Measurements from ENCODE around the gene NDUFB10.

Gene NDUFB10

DNA sequence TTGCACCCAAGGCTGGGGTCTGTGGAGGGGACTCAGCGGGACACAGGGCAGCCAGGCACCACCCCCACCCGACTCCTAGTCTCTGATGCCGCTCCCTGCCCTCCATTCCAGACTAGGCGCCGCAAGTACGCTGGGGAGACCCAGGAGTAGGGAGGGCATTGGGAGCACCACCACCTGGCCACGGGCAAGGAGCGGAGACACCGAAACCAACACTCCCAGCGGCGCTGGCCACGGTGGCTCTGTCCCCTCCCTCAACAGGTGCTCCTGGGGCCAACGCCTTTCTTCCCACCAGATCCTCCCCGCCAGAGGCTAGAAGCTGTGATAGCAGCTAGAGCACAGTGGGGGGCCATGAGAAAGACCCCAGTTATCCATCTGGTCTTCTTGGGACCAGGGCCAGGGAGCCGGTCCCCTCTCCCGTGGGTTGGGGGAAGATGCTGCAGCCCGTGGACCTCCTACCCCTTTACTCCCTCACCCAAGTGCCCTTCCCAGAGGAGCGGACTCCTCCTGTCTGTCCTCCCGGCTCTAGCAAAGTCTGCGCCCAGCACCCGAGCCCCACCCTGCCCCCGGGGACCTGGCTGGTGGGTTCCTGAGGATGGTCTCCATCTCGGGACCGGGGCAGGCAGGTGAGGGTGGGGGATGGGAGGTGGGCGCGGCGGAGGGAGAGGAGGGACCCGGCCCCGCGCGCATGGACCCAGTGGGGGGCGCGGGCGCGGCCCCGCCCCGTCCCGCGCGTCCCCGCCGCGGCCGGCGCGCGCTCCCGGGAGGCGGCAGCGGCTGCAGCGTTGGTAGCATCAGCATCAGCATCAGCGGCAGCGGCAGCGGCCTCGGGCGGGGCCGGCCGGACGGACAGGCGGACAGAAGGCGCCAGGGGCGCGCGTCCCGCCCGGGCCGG, 30.1 kb downstream of the NDUFB10 start, which contains the start of gene SYNGR3:
Gene SYNGR3 (plus strand): TSS at position 762 of the 892 bp plus-strand sequence. CDS start 133 bp downstream, outside the sequence.
- peak; percentile 19 for DNase-seq

DNA sequence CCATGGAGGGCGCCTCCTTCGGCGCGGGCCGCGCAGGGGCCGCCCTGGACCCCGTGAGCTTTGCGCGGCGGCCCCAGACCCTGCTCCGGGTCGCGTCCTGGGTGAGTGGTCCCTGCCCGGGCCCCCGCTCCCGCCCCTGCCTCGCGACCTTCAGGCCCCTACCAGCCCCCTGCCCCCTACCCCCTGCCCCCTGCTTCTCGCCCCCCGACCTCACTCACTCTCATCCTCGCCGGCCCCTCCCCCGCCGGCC, 30.7 kb downstream of the NDUFB10 start:
- no peak for DNase-seq

DNA sequence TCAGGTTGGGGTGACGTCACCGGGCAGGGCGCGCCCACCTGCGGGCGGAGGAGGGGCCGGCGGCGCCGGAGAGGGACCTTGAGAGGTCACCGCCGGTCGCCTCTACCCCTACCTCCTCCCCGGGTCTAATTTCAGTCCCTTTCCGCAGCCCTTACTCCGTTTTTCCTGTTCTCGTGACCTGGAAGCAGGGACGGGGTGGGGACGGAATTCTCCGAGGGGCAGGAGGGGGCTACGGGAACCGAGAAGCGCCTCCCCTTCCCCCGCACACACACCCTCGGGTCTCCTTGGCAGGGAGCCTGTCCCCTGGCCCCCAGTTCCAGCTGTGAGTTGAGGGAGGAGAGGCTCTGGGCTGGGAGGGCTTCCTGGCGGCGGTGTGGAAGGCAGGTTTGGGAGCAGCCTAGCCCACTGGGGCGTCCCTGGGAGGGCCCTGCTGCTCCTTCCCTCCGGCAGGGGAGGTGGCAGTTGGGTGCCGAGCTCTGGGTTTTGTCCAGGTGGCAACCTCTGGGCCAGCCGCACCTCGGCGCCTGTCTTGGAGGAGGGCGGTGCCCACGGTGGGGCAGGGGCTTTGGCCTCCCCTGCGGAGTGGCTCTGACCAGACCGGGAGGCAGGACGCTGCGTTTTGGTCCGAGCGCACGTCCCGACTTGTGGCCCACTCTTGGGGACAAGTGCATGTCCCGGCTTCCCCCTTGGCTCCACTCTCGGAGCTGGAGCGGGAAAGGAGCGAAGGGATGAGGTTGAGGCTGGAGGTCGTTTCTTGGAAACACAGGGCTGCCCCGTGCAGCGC, 31.2 kb downstream of the NDUFB10 start:
- peak; percentile 4 for DNase-seq

DNA sequence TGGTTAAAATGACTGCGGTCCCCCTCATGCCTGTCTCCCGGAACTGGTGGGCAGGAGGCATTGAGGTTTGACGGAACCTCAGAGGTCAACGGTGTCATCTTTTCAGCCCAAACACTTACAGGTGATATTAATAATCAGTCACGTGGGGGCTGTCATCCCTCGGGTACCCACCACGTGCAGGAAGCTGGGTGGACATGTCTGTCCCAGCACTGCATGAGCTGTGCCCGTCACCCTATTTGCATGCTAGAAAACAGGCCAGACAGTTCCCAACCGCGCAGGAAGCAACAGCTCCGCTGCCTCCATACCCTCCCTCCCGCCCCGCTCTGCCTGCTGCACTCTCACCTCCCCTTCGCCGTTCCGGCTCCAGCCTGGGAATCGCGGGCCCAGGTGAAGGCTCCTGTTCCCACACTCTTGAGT, 31.8 kb downstream of the NDUFB10 start:
- no peak for DNase-seq

DNA sequence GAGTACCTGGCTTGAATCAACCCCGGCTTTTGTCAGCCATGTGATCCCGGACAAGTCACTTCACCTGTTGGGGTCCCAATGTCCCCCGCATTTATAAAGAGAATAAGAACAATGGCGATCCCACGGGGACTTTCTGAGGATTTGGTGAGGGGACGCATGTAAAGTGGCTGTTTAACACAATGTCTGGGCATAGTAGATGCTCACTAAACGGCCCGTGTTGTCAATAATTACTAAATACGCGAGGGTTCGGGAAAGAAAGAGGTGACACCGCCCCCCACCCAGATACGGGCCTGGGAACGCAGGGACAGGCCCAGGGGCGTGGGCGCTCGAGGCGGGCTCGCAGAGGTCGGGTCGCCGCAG, 32.2 kb downstream of the NDUFB10 start:
- DNase-seq = no peak

DNA sequence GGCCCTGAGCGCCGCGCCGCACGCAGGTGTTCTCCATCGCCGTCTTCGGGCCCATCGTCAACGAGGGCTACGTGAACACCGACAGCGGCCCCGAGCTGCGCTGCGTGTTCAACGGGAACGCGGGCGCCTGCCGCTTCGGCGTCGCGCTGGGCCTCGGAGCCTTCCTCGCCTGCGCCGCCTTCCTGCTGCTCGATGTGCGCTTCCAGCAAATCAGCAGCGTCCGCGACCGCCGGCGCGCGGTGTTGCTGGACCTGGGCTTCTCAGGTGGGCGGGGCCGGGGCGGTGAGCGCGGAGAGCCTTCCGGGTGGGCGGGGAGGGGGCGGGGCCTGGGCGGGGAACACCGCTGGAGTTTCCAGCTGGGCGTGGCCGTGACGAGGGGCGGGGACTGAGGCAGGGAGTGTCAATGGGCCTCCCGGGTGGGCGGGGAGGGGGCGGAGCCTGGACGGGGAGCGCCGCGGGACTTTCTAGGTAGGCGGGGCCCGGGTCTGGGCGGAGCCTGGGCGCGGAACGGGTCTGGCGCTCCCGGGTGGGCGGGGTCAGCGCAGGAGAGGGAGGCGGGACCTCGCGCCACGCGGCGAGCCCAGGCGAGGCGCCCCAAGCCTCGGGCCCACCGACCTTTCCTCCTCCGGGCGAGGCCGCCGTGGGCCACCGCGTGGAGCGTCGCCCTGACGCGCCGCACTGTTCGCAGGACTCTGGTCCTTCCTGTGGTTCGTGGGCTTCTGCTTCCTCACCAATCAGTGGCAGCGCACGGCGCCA, 32.8 kb downstream of the NDUFB10 start:
- DNase-seq = no peak

DNA sequence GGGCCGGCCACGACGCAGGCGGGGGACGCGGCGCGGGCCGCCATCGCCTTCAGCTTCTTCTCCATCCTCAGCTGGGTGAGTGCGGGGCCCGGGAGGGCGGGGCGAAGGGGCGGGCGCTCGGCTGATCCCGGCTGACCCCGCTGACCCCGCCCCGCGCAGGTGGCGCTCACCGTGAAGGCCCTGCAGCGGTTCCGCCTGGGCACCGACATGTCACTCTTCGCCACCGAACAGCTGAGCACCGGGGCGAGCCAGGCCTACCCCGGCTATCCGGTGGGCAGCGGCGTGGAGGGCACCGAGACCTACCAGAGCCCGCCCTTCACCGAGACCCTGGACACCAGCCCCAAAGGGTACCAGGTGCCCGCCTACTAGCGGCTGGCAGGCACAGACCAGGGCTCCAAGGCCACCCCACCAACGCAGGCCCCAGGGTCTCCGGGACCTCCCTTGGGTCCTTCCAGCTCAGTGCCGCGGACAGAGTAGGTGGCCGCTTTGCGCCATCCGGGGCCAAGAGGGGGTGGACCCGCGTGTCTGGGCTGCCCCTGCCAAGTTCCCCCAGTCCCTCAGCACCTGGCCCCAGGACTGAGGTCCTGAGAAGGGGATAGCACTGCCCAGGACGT, 33.5 kb downstream of the NDUFB10 start:
- no peak for DNase-seq

DNA sequence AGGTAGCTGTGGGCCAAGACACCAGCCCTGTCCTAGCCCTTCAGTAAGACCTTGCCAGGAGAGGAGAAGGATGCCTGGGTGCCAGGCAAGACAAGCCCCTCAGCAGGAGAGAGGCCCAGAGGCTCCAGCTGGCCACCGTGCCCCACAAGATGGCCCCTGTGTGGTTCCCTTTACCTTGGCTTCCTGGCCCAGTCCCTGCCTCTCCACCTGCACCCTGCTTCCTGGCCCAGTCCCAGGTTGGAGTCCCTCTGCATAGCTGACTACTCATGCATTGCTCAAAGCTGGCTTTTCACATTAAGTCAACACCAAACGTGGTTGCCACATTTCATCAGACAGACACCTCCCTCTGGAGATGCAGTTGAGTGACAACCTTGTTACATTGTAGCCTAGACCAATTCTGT, 34.4 kb downstream of the NDUFB10 start:
- no peak for DNase-seq

DNA sequence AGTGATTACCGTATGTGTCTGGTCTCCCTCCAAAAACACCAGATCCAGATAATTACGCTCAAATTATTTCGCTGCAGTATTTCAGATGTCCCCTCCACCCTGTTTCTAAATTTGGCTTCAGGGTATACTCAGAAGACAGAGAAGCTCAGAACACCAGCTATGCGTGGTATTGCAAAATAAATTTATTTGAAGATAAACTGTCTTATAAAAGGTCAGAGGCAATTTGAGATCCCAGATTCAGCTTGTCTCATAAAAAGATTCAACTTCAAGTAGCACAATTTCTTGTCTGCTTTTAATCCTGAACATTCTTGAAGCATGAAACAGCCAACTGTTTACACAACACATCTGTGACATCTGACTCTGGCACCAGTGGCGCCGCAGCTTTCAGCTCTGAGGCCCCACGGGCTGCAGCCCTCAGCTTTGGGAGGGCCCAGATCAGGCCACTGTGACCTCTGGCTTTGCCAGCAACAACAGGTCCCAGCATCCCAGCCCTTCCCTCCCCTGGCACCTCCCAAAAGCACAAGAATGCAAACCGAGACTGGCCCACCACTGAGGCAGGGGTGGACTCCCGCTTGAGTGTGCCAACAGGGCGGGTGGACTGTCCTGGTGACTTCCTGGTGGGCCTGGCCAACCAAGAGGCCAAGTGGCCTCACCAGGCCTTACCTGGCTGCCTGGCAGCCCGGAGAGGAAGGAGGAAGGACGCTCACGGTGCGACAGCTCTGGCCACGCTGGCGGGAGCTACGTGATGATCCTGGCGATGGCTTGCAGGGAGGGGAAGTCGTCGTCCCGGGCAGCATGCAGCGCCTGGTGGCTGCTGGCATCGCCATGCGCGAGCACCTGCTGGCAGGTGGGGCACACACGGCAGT, 38.4 kb downstream of the NDUFB10 start:
- no peak for DNase-seq

DNA sequence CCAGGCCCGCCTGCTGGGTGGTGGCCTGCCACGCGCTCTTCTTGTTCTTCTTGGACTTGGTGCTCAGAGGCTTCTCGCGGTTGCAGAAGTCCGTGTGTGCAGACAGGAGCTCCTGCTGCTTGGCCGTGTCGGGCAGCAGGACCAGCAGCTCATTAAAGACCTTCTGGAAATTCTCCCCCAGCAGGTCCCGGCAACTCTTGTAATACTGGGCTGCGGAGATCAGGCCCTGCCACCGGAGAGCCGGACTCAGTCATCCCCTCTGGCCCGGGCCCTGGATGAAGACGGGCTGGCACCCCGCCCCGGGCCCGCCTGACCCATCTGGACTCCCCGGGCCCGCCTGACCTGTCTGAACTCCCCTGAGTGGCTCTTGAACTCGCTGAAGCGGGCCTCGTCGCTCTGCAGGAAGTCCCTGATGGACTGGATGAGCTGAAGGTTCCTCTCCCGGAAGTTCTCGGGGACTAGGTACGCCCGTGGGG, 39.1 kb downstream of the NDUFB10 start:
- no peak for DNase-seq

DNA sequence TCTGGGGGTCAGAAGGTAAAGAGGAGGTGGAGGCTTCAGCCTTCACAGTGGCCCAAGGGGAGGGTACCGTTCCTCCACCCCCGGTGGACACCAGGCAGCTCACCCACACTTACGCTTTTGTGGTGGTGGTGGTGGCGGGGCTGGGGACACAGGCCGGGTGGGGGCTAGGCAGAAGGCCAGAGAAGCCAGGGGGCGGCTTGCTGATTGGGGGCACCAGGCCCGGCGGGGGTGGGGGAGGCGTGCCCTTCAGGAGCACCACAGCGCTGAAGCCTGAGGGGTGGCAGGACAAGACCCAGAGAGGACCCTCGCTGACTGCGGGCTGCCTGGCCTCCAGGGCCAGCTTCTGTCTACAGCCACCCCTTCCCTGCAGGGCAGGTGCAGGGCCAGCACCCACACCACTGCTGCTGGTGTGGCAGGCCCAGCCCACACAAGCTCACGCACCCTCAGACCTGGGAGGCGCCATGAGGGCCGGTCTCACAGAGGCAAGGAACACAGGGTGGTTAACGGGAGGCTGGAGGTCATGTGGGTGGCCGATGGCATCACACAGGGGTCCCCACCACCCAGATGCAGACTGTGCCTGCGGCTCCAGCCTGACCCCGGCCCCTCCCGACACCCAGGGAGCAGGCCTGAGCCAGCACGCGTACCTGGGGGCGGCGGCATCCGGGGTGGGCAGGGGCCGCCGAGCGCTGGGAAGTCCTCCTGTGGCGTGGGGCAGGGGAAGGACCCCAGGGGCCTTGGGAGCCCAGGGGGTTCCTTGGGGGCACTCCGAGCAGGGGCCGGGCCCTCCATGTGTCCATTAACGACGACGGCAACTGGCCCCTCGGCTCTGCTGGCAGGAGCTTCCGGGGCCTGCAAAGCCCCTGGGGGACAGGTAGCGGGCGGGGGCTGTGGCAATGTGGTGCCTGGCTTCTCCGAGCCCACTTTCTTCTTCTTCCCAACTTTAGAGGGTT, 39.8 kb downstream of the NDUFB10 start:
- DNase-seq = no peak

DNA sequence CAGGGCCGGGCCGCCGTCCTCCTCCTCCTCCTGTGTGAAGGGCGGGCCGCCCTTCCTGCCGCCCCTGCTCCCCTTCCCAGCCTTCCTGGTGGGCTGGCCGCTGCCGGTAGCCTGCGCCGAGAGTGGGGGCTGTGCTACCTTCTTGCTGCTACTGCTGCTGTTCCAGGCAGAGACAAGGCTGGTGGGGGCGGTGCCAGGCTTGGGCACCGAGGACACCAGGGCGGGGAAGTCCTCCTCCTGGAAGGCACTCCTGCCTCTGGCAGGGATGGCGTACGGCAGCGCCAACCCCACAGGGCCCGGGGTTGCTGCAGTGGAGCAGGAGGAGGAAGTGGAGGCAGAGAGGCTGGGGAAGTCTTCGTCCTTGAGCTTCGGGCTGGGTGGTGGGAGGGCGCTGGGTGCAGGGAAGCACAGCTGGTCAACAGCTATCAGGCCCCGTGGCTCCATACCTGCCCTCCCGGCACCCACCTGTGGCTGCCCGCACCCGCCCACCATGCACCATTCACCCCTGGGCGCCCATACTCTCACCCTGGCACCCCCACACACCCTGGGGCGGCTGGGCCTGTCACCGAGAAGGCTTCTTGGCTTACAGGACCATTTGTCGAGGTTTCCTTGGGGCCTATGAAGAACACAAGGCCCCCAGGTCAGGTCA, 40.7 kb downstream of the NDUFB10 start:
- no peak for DNase-seq

DNA sequence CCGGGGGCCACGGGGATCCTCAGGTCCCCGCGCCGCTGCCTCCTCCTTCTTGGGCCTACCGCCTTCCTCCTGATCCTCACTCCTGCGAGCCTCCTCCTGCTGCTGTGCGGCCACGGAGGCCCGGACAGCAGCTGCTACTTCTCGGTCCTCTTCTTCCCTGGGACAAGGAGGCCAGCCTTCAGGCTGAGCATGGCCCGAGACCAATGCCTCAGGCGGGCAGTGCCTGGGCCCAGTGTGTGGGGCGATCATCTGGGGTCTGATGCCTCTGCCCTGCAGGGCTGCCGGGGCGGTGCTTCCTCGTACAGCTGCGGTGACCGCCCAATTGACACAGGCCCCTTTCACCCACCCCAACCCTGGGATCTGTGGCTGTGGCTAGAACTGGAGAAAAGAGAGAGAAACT, 41.7 kb downstream of the NDUFB10 start:
- no peak for DNase-seq

DNA sequence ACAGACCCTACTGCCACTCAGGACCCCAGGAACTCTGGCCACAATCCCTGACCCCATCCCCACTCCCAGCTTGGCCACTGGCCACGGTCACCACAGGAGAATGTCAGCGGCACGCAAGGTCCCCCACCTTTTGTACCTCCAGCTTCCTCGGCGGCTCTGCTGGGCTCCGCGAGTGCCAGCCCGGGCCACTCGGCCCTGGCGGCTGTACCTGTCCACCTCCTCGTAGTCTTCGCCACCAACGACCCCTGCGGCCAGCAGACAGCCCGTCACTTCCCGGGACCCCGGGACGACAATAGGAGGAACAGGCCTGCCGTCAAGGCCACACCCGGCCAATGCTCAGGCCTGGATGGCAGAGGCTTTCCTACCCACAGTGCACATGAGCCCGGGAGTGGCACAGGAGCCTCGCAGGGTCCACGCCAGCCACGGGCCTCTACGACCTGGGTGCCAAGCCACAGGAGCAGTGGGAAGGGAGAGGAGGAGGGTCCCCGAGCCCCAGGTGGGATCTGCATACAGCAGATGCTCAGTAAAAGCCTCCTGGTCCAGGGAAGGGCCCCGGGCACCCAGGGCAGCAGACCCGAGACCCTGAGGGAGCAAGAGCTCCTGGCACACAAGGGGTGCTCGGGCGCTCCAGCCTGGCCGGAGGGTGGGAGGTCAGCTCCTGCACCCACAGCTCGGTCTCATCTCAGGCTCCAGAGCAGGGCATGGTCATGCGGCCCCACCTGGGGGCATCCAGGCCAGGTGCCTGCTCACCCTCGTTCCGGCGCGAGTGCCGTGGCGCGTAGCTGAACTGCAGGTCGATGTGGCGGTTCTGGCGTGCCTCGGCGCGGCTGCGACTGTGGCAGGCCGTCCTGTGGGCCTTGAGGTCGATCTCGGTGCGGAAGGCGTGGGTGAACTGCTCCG, 42.4 kb downstream of the NDUFB10 start:
- DNase-seq = no peak

DNA sequence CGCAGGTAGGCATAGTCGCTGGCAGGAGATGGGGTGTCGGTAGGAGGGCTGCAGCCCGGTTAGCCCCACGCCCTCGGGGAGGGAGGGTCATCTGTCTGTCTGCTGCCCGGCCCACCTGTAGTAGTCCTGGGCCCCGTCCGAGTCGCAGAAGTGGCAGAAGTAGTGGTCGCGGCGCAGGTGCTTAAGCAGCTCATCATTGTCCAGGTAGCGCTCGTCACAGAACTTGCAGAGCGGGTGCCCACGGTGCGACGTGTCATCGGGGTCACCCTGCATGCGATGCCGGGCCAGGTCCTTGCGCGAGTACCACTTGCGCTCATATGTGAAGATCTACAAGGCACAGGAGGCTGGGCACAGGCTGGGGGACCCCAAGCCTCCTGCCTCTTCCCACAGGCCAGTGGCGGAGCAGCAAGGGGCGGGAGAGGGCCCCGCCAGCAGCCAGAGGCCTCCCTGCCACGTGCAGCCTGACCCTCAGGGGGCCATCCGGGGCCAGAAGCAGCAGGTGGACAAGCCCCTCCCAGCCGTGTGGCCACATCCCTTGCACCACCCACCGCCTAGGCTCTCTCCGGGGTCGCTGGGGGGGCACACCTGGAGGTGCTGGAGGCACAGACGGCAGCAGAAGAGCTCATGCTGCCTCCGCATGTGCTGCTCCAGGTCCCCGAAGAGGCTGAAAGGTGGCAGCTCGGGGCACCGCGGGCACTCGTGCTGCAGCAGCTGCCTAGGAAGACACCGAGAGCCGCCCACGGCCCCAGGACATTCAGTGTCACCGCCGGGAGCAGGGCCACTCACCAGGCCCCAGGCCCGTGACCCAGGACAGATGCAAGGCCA, 43.3 kb downstream of the NDUFB10 start:
- DNase-seq = no peak

DNA sequence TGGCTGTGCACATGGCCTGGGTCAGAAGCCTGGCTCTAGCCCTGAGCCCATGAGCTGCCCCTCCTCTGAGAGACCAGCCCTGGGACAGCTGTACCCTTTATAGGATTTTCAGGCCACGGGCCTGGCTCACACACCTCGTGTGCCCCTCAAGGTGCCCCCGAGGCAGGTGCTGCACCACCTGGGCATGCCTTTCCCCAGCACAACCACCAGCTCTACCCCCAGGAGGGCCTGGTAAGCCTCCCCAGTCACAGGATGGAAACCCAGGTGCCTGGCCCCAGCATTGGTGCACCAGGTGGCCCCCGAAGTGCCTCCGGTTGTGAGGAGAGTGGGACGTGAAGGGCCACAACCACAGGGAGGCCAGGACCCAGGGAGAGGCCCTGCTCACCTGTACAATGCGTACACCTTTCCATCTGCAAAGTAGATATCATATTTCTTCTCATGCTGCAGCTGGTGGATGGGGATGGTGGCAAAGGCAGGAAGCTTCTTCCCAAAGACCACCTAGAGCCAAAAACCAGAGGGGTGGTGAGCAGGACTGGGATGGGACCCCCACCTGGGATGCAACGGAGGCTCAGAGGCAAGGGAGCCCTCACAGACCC, 44.0 kb downstream of the NDUFB10 start:
- DNase-seq = no peak

DNA sequence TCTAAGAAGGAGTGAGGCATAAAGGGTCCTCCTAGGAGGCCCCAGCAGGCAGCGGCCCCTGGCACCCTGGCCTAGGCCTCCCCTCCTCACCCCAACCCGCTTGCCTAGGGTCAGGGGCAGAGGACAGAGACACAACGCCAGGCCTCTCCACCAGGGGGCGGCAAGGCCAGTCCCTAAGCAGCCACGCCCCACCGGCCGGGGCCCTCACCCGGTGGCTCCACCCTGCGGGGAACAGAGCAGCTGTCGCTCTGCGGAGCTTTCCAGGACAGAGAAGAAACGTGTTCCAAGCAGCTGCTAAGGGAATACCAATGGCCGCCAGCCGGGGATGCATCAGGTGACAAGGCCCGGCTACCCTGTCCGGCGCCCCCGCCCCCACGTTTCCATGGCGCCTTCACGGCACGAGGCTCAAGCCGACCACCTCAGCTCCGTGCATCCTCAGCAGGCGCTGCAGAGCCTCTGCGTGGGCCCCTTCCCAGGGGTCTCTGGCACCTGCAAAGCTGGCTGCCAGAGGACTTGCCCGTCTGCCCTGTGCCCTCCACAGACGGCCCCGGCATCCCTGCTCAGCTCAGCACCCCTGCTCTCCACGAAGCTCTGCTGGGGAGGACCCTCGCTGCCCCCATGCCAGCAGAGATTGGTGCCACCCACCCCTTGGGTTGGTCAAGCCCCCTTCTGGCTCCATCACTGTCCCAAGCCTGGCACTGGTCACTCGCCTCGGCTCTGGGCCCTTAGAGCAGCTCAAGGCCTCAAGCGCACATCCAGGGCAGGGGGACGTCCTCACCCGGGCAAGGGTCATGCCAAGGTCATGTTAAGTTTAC, 44.7 kb downstream of the NDUFB10 start:
- peak; percentile 87 for DNase-seq

Data from NCI-H1092 treated with DMSO at 0.1 percent for 48 hours (cell line).